ENCODE results near the gene SRPK3.

SRPK3 gene

GRCh38 chrX:153789654-153790053, 8.8 kb downstream of the SRPK3 start:
- DNase-seq: no peak

DNA sequence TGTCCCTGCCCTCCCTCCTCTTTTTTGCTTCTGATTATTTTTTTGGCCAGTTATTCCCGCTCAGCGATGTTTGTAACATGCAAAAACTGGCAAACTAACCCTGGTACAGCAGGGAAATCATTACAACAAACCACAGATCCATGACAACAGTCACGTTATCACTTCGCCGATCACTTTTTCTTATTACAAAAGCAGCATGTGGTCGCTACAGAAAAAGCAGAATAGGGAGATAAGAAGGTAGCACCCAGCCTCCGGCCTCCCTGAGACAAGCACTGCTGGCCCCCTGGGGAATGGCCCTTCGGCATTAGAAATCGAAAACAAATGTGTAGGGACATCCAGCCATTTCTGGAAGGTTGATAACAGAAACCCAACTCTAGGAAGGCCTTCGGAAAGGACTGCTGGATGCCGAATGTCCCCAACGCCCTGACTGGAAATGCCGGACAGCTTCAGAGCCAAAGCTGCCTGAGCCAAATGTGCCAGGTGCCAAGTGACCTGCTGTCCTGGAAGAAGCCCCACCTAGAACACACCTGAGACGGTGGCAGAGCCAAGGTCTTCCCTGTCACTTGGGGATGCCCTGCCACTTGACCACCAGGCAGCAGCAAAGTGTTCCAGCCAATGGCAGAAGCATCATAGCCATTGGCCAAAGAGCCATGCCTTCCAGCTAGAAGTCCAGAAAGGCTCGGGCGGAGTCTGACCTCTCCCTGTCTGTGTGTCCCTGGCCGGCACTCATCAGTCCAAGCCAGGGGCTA, 10.4 kb downstream of the SRPK3 start:
- DNase-seq: no peak

- no peak for DNase-seq
Measured at GRCh38 chrX:153792368-153792767, 11.5 kb downstream of the SRPK3 start.

DNA sequence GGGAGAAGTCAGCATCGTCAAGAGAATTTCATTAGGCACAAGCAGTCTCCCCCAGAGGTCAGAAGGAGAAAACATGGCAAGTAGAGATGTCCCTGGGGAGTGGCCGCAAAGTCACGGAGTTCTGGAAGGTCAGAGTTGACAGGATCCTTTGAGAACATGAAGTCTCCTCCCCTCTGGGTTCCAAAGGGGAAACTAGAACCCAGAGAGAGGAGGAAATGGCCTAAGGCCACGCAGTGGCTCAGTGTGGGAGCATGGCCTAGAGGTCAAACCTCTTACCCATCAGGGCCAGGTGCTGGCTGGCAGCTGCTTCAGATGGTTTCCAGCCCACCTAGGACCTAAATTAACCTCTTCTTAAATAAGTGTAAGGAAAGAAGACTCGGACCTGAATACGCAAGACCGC, 12.4 kb downstream of the SRPK3 start:
- DNase-seq: no peak

DNA sequence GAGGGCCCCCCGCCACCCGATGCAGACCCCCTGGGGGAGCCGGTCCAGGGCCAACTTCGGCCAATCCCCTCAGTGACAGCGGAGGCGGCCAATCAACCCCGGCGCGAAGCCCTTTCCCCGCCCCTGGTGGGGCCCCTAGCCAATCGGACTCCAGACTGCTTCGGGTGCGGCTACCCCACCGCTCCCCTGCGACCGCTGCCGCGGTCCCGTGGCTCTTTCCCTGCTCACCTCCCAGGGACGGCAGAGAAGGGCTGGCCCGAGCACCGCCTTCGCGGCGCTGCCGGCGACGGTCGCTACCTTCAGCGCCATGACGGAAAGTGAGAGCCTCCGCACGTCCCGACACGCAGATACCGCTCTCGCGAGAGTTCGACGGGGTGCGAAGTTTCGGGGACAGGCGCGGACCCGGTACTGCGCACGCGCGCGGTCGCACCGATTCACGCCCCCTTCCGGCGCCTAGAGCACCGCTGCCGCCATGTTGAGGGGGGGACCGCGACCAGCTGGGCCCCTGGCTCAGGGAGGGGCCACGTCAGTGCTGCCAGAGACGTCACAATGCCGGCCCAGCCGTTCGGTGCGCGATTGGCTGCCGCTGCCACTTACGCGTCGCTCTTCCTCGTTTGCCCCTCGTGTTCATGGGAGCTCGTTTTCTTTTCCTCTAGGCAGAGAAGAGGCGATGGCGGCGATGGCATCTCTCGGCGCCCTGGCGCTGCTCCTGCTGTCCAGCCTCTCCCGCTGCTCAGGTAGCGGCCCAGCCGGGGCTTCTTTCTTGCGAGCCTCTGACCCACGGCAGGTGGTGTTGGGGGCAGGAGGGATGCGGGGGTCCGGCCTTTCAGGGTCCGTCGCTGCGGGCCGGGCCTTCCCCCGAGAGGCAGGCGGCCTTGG, 13.4 kb downstream of the SRPK3 start, which contains the start of the genes IDH3G and SSR4:
TSS of gene IDH3G (minus strand) at position 358 of the 879 bp plus-strand sequence. CDS start at position 309, 49 bp downstream.
TSS of gene SSR4 (plus strand) at position 651 of the 879 bp plus-strand sequence. CDS start at position 671, 20 bp downstream.
- peak; percentile 74 to 89 (median 84) for DNase-seq

GRCh38 chrX:153794897-153795816, 14.3 kb downstream of the SRPK3 start:
- DNase-seq: no peak

DNA sequence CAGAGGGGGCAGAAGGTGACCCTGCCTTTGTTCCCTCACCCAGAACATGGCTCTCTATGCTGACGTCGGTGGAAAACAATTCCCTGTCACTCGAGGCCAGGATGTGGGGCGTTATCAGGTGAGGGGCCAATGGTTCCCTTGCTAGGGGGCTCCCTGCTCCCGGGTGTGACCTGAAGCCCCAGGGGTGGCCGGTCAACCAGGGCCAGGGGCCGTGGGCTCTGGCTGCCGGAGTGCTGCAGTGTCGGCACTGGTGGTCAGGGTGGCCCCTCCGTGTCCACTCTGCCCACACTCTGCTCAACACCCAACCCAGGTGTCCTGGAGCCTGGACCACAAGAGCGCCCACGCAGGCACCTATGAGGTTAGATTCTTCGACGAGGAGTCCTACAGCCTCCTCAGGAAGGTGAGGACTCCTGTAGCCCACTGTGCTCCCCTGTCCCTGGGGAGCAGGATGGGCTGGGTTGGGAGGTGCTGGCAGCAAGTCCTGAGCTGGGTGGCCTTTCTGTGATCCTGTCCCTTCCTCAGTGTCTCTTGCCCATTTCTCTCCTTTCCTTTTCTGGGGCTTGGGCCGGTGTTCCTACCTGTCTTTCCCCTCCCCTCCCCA, 16.7 kb downstream of the SRPK3 start:
- no peak for DNase-seq

DNA sequence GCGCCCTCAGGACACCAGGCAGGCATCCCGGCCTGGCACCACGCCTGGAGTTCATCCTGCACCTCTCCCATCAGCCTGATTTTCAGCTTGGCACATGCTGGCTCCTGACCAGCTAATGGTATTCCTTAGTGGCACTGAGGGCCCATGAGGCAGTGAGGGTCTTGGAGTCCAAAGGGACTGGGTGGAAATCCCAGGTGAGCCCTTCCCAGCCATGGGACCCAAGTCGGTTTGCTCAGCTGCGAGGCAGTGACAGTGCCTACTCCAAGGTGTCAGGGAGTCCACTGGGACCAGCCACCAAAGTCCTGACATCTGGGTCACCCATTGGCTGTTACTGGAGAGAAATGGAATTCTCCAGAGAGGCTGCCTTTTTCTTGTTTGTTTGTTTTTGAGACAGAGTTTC, 18.5 kb downstream of the SRPK3 start:
- no peak for DNase-seq

GRCh38 chrX:153800177-153800722, 19.4 kb downstream of the SRPK3 start:
- no peak for DNase-seq

GRCh38 chrX:153800746-153801145, 19.9 kb downstream of the SRPK3 start:
- DNase-seq: no peak

- DNase-seq: no peak
Measured at GRCh38 chrX:153801669-153802068, 20.8 kb downstream of the SRPK3 start.

GRCh38 chrX:153802513-153803045, 21.7 kb downstream of the SRPK3 start:
- no peak for DNase-seq

GRCh38 chrX:153803211-153804099, 22.6 kb downstream of the SRPK3 start:
- no peak for DNase-seq

- DNase-seq: no peak
Measured at GRCh38 chrX:153804100-153804595, 23.3 kb downstream of the SRPK3 start.

DNA sequence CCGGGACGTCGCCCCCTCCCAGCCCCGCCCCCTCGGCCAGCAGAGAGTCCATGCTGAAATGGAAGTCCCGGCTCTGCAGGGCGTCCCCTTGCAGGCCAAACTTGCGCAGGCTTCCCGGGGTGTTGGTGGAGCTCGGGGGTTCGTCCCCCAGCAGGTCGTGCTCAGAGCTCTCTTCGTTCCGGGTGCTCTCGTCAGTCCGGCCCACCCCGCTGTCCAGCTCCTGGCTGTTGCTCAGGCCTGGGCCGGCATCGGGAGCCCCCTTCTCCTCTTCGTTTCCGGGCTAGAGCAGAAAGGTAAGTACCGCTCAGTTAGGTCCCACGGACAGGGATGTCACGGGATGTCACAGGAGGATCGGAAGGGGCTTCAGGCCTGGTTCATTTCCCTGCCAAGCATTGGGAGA, 23.8 kb downstream of the SRPK3 start:
- no peak for DNase-seq

GRCh38 chrX:153805436-153805835, 24.6 kb downstream of the SRPK3 start:
- no peak for DNase-seq

GRCh38 chrX:153806999-153807575, 26.2 kb downstream of the SRPK3 start:
- DNase-seq: no peak

DNA sequence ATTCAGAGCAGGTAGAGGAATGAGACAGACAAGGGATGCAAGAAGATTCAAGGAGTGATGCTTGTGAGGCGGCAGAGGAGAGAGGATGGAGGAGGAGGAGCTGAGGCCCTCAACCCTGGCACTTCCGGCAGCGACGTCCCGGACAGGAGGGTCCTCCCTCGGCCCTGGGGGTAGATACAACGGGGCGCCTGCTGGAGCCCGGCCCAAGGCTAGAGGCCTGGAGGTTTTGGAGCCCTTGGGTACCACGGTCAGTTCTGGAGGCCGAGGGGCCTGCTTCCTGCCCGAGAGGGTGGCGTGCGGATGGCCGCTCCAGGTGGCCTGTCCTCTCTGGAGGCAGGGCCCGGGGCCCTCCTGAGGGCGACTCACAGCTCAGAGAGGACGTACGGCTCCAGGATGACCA, 27.1 kb downstream of the SRPK3 start:
- no peak for DNase-seq

DNA sequence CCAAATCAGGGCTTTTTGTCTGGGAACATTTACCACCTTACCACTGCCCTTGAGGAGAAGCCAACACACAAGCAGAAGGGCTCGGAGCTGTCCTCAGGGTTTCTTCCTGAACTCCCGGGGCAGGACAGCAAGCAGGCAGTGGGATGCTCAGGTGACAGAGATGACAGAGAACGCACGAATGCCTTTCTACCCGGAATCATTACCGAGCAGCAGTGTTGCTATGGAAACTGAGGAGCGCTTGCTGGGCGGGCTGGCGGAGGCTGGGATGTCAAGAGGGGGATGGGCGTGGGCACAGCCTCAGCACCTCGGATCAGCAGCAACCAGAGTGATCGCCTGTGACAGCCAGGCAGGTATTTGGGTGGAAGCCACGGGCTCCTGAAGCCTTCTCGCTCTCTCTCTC, 31.4 kb downstream of the SRPK3 start:
- no peak for DNase-seq

DNA sequence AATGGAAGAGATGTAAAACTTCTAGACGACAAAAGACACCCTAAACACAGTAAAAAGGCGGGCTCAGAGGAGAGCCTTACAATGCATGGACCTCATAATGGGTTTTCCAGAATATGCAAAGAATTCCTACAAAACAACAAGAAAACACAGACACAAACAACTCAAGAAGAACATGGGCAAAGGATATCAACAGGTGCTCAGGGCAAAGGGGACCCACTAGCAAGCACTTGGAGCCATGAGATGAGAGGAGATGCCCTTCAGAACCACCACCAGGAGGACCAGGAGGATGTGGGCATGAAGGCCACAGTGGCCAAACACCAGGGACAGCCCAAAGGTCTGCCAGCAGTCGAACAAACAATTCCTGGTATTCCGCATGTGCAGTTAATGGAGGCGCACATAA, 32.3 kb downstream of the SRPK3 start:
- no peak for DNase-seq

Measured in activated naive CD4-positive, alpha-beta T cell (primary cell).